ENCODE results near the gene TEX55. TPM values are rescaled to one million over a fixed set of nuclear protein-coding genes. Genes with fewer than 3 reads are reported as not detected.
"Not testable (repeated sequence)": the region's sequence is repeated elsewhere in the genome, so short reads cannot be mapped to it uniquely, and the experiment has no call there.

The TEX55 gene
- polyA plus RNA-seq, 4 donors = not detected

GRCh38 chr3:119125342-119125741 is 20.6 kb upstream of the TEX55 start:
- Histone ChIP-seq H3K27ac (ENCODE audit: low read depth in 1 of 3, low read length in 2 of 3) (no peak overlapping the region), H3K9me3 (ENCODE audit: control insufficient read depth in 2 of 2, insufficient read depth in 1 of 2, low read depth in 1 of 2, low read length in 1 of 2) (no peaks in the 10 kb centered on the region), H3K4me3 (ENCODE audit: low read depth in 1 of 3, low read length in 3 of 3) (no peak overlapping the region), H3K27me3 (ENCODE audit: control insufficient read depth in 3 of 3, insufficient read depth in 3 of 3, low read length in 3 of 3) (peaks cover 0 to 2% (median 0%) of the 10 kb centered on the region in 3 donors), H3K4me1 (ENCODE audit: control insufficient read depth in 3 of 3, insufficient read depth in 2 of 3, low read depth in 1 of 3, low read length in 2 of 3) (no peaks in the 10 kb centered on the region), H3K36me3 (ENCODE audit: control insufficient read depth in 3 of 3, insufficient read depth in 2 of 3, low read depth in 1 of 3, low read length in 3 of 3) (no peaks in the 10 kb centered on the region)
- FAIRE-seq (no peak), DNase-seq (no peak)
- 87 to 89% (median 88%) methylated on average over 10 of the region's 10 CpGs for WGBS, 3 donors

GRCh38 chr3:119125742-119126504 is 20.0 kb upstream of the TEX55 start:
- peaks cover 0 to 2% (median 0%) of the 10 kb centered on the region in 3 donors for H3K27me3 ChIP-seq (ENCODE audit: control insufficient read depth in 3 of 3, insufficient read depth in 3 of 3, low read length in 3 of 3)
- no peaks in the 10 kb centered on the region for H3K36me3 ChIP-seq (ENCODE audit: control insufficient read depth in 3 of 3, insufficient read depth in 2 of 3, low read depth in 1 of 3, low read length in 3 of 3)
- no peak overlapping the region for H3K4me3 ChIP-seq (ENCODE audit: low read depth in 1 of 3, low read length in 3 of 3)
- WGBS, 3 donors = 75 to 80% (median 78%) methylated on average over 17 of the region's 17 CpGs
- DNase-seq (no peak), FAIRE-seq (no peak)
- no peak overlapping the region for H3K27ac ChIP-seq (ENCODE audit: low read depth in 1 of 3, low read length in 2 of 3)
- H3K4me1 ChIP-seq (ENCODE audit: control insufficient read depth in 3 of 3, insufficient read depth in 2 of 3, low read depth in 1 of 3, low read length in 2 of 3) = no peaks in the 10 kb centered on the region
- H3K9me3 ChIP-seq (ENCODE audit: control insufficient read depth in 2 of 2, insufficient read depth in 1 of 2, low read depth in 1 of 2, low read length in 1 of 2) = no peaks in the 10 kb centered on the region

DNA sequence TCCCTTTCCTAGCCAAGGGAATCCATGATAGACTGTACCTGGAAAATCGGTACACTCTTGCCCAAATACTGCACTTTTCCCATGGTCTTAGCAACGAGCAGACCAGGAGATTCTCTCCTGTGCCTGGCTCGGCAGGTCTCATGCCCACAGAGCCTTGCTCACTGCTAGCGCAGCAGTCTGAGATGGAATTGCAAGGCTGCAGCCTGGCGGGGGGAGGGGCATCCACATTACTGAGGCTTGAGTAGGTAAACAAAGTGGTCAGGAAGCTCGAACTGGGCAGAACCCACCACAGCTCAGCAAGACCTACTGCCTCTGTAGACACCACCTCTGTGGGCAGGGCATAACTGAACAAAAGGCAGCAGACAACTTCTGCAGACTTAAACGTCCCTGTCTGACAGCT is 15.7 kb upstream of the TEX55 start:
- WGBS, 3 donors = 46 to 55% (median 48%) methylated on average over 7 of the region's 7 CpGs
- FAIRE-seq; H3K36me3 ChIP-seq (ENCODE audit: control insufficient read depth in 3 of 3, insufficient read depth in 2 of 3, low read depth in 1 of 3, low read length in 3 of 3): not testable (repeated sequence)

DNA sequence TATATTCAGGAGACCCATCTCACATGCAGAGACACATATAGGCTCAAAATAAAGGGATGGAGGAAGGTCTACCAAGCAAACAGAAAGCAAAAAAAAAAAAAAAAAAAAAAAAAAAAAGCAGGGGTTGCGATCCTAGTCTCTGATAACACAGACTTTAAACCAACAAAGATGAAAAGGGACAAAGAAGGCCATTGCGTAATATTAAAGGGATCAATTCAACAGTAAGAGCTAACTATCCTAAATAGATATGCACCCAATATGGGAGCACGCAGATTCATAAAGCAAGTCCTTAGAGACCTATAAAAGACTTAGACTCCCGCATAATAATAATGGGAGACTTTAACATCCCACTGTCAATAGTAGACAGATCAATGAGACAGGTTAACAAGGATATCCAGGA is 13.7 kb upstream of the TEX55 start:
- not testable (repeated sequence) for H3K4me1 ChIP-seq (ENCODE audit: control insufficient read depth in 3 of 3, insufficient read depth in 2 of 3, low read depth in 1 of 3, low read length in 2 of 3); H3K27me3 ChIP-seq (ENCODE audit: control insufficient read depth in 3 of 3, insufficient read depth in 3 of 3, low read length in 3 of 3); H3K27ac ChIP-seq (ENCODE audit: low read depth in 1 of 3, low read length in 2 of 3); DNase-seq; FAIRE-seq; H3K9me3 ChIP-seq (ENCODE audit: control insufficient read depth in 2 of 2, insufficient read depth in 1 of 2, low read depth in 1 of 2, low read length in 1 of 2); H3K36me3 ChIP-seq (ENCODE audit: control insufficient read depth in 3 of 3, insufficient read depth in 2 of 3, low read depth in 1 of 3, low read length in 3 of 3); H3K4me3 ChIP-seq (ENCODE audit: low read depth in 1 of 3, low read length in 3 of 3)
- 77 to 89% (median 80%) methylated on average over 4 of the region's 4 CpGs for WGBS, 3 donors

More for the DNA sequence above, 15.7 kb upstream of the TEX55 start:
- not testable (repeated sequence) for H3K4me1 ChIP-seq (ENCODE audit: control insufficient read depth in 3 of 3, insufficient read depth in 2 of 3, low read depth in 1 of 3, low read length in 2 of 3); H3K9me3 ChIP-seq (ENCODE audit: control insufficient read depth in 2 of 2, insufficient read depth in 1 of 2, low read depth in 1 of 2, low read length in 1 of 2); H3K27ac ChIP-seq (ENCODE audit: low read depth in 1 of 3, low read length in 2 of 3); H3K4me3 ChIP-seq (ENCODE audit: low read depth in 1 of 3, low read length in 3 of 3); DNase-seq; H3K27me3 ChIP-seq (ENCODE audit: control insufficient read depth in 3 of 3, insufficient read depth in 3 of 3, low read length in 3 of 3)

DNA sequence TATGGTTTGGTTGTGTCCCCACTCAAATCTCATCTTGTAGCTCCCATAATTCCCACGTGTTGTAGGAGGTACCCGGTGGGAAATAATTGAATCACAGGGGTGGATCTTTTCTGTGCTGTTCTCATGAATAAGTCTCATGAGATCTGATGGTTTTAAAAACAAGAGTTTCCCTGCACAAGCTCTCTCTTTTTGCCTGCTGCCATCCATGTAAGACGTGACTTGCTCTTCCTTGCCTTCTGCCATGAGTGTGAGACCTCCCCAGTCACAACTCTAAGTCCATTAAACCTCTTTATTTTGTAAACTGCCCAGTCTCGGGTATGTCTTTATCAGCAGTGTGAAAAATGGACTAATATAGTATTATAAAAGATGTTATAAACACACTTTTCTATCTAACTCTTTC is 6.6 kb upstream of the TEX55 start:
- H3K4me1 ChIP-seq (ENCODE audit: control insufficient read depth in 3 of 3, insufficient read depth in 2 of 3, low read depth in 1 of 3, low read length in 2 of 3); DNase-seq; H3K4me3 ChIP-seq (ENCODE audit: low read depth in 1 of 3, low read length in 3 of 3); FAIRE-seq; H3K27ac ChIP-seq (ENCODE audit: low read depth in 1 of 3, low read length in 2 of 3); H3K36me3 ChIP-seq (ENCODE audit: control insufficient read depth in 3 of 3, insufficient read depth in 2 of 3, low read depth in 1 of 3, low read length in 3 of 3); H3K9me3 ChIP-seq (ENCODE audit: control insufficient read depth in 2 of 2, insufficient read depth in 1 of 2, low read depth in 1 of 2, low read length in 1 of 2); H3K27me3 ChIP-seq (ENCODE audit: control insufficient read depth in 3 of 3, insufficient read depth in 3 of 3, low read length in 3 of 3): not testable (repeated sequence)
- 60 to 82% (median 71%) methylated on average over 4 of the region's 4 CpGs for WGBS, 3 donors

DNA sequence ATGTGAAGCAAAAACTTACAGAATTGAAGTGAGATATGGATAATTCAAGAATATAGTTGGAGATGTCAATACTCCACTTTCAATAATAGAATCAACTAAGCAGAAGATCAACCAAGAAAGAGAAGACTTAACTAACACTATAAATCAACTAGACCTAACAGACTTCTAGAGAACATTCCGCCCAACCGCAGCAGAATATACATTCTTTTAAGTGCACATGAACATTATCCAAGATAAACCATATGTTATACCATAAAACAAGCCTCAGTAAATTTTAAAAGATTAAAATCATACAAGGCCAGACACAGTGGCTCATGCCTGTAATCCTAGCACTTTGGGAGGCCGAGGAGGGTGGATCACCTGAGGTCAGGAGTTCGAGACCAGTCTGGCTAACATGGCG is 5.5 kb upstream of the TEX55 start:
- DNase-seq (no peak), FAIRE-seq (no peak)
- Histone ChIP-seq H3K4me1 (ENCODE audit: control insufficient read depth in 3 of 3, insufficient read depth in 2 of 3, low read depth in 1 of 3, low read length in 2 of 3) (peaks cover 0 to under 1% (median 0%) of the 10 kb centered on the region in 3 donors), H3K4me3 (ENCODE audit: low read depth in 1 of 3, low read length in 3 of 3) (no peak overlapping the region), H3K36me3 (ENCODE audit: control insufficient read depth in 3 of 3, insufficient read depth in 2 of 3, low read depth in 1 of 3, low read length in 3 of 3) (no peaks in the 10 kb centered on the region), H3K27ac (ENCODE audit: low read depth in 1 of 3, low read length in 2 of 3) (no peak overlapping the region), H3K27me3 (ENCODE audit: control insufficient read depth in 3 of 3, insufficient read depth in 3 of 3, low read length in 3 of 3) (no peaks in the 10 kb centered on the region), H3K9me3 (ENCODE audit: control insufficient read depth in 2 of 2, insufficient read depth in 1 of 2, low read depth in 1 of 2, low read length in 1 of 2) (peaks cover 0 to 3% of the 10 kb centered on the region in 2 donors)
- WGBS, 3 donors = 90 to 95% (median 91%) methylated on average over 5 of the region's 5 CpGs

- H3K4me1 ChIP-seq (ENCODE audit: control insufficient read depth in 3 of 3, insufficient read depth in 2 of 3, low read depth in 1 of 3, low read length in 2 of 3) = peaks cover 0 to 3% (median 0%) of the 10 kb centered on the region in 3 donors
Observed at GRCh38 chr3:119145128-119145499, 851 bp upstream of the TEX55 start.

GRCh38 chr3:119146578-119147375 is 812 bp downstream of the TEX55 start:
- Histone ChIP-seq H3K9me3 (ENCODE audit: control insufficient read depth in 2 of 2, insufficient read depth in 1 of 2, low read depth in 1 of 2, low read length in 1 of 2) (no peaks in the 10 kb centered on the region), H3K4me1 (ENCODE audit: control insufficient read depth in 3 of 3, insufficient read depth in 2 of 3, low read depth in 1 of 3, low read length in 2 of 3) (peaks cover 0 to 3% (median 0%) of the 10 kb centered on the region in 3 donors), H3K27me3 (ENCODE audit: control insufficient read depth in 3 of 3, insufficient read depth in 3 of 3, low read length in 3 of 3) (no peaks in the 10 kb centered on the region), H3K36me3 (ENCODE audit: control insufficient read depth in 3 of 3, insufficient read depth in 2 of 3, low read depth in 1 of 3, low read length in 3 of 3) (no peaks in the 10 kb centered on the region), H3K4me3 (ENCODE audit: low read depth in 1 of 3, low read length in 3 of 3) (no peak overlapping the region), H3K27ac (ENCODE audit: low read depth in 1 of 3, low read length in 2 of 3) (no peak overlapping the region)
- DNase-seq (no peak), FAIRE-seq (no peak)
- 89 to 91% (median 89%) methylated on average over 15 of the region's 15 CpGs for WGBS, 3 donors

More at GRCh38 chr3:119145128-119145499, 851 bp upstream of the TEX55 start:
- no peak for FAIRE-seq
- Histone ChIP-seq H3K36me3 (ENCODE audit: control insufficient read depth in 3 of 3, insufficient read depth in 2 of 3, low read depth in 1 of 3, low read length in 3 of 3) (no peaks in the 10 kb centered on the region), H3K27me3 (ENCODE audit: control insufficient read depth in 3 of 3, insufficient read depth in 3 of 3, low read length in 3 of 3) (no peaks in the 10 kb centered on the region), H3K9me3 (ENCODE audit: control insufficient read depth in 2 of 2, insufficient read depth in 1 of 2, low read depth in 1 of 2, low read length in 1 of 2) (no peaks in the 10 kb centered on the region), H3K4me3 (ENCODE audit: low read depth in 1 of 3, low read length in 3 of 3) (no peak overlapping the region), H3K27ac (ENCODE audit: low read depth in 1 of 3, low read length in 2 of 3) (no peak overlapping the region)
- DNase-seq = no peak

Data from small intestine (tissue), 7 donors.